ENCODE measurements around the gene TRAK2. TPM values are rescaled to one million over a fixed set of nuclear protein-coding genes. Genes with fewer than 3 reads are reported as not detected.

Gene TRAK2
- total and polyA plus RNA-seq, 2 donors (not counting 1 experiment from before 2014, with no cell fraction given): 73.2 to 81.1 TPM

GRCh38 chr2:201470821-201471731, 19.8 kb upstream of the TRAK2 start:
- DNase-seq (ENCODE audit: low read depth in 2 of 2): peak; percentile 47 to 58
- Histone ChIP-seq H3K27ac (ENCODE audit: insufficient read depth, low read length) (peak overlapping the region; percentile 24), H3K4me1 (ENCODE audit: control insufficient read depth, extremely low read depth, insufficient read depth, low read length) (peaks cover 13% of the 10 kb centered on the region)

DNA sequence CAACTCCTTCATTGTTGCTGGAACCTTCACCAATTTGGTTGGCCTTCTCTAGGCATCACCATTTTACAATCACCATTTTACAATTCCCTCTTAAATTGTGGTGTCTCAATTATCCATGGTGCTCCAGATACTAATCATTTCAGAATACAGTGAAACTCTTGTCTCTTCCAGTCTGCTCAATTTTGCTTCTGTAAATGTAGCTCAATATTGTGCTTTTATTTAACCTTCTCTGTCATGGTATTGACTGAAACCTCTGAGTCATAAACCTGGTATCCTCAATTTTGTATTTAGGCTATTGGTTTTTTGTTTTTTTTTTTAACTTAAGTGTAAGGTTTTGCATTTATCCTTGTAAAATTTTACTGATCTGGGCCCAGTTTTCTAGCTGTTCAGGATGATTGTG, 16.4 kb upstream of the TRAK2 start:
- peak in 1 of 2 donors; percentile 5 for DNase-seq (ENCODE audit: low read depth in 2 of 2)
- H3K27me3 ChIP-seq (ENCODE audit: control insufficient read depth, insufficient read depth, low read length): no peaks in the 10 kb centered on the region
- no peak overlapping the region for H2AFZ ChIP-seq (ENCODE audit: low read length)
- H3K4me2 ChIP-seq (ENCODE audit: extremely low read depth, insufficient read depth, low read length): no peak overlapping the region
- H3K9me3 ChIP-seq (ENCODE audit: control insufficient read depth, insufficient read depth, low read depth, low read length): no peaks in the 10 kb centered on the region
- no peak overlapping the region for H3K9ac ChIP-seq (ENCODE audit: insufficient read depth, low read length)
- no peak overlapping the region for H3K27ac ChIP-seq (ENCODE audit: insufficient read depth, low read length)
- H3K36me3 ChIP-seq (ENCODE audit: control insufficient read depth, insufficient read depth, low read length): no peaks in the 10 kb centered on the region
- peaks cover 23% of the 10 kb centered on the region for H3K4me1 ChIP-seq (ENCODE audit: control insufficient read depth, extremely low read depth, insufficient read depth, low read length)
- H3K4me3 ChIP-seq (replicated peaks in 1 of 4; ENCODE audit: control extremely low read depth in 1 of 4, insufficient read depth in 1 of 4, low read depth in 3 of 4, low read length in 4 of 4): no peak overlapping the region
- H3K79me2 ChIP-seq (ENCODE audit: control insufficient read depth, insufficient read depth, low read length): no peaks in the 10 kb centered on the region
- H4K20me1 ChIP-seq (ENCODE audit: control insufficient read depth, extremely low read depth, insufficient read depth, low read length): no peaks in the 10 kb centered on the region
- no peak for TF ChIP-seq CTCF (conservative IDR thresholded peaks at IDR 0.05 in 1 of 2, IDR thresholded peaks at IDR 0.05 in 1 of 2; ENCODE audit: low read depth in 1 of 2, low read length in 2 of 2)
- no peak for TF ChIP-seq EZH2 (IDR thresholded peaks at IDR 0.05; ENCODE audit: low read length, missing control alignments)

More at GRCh38 chr2:201470821-201471731, 19.8 kb upstream of the TRAK2 start:
- H3K4me3 ChIP-seq (replicated peaks in 1 of 4; ENCODE audit: control extremely low read depth in 1 of 4, insufficient read depth in 1 of 4, low read depth in 3 of 4, low read length in 4 of 4): no peak overlapping the region
- H3K9me3 ChIP-seq (ENCODE audit: control insufficient read depth, insufficient read depth, low read depth, low read length): no peaks in the 10 kb centered on the region
- peak overlapping the region; percentile 18 for H3K4me2 ChIP-seq (ENCODE audit: extremely low read depth, insufficient read depth, low read length)
- no peaks in the 10 kb centered on the region for H3K27me3 ChIP-seq (ENCODE audit: control insufficient read depth, insufficient read depth, low read length)
- H3K36me3 ChIP-seq (ENCODE audit: control insufficient read depth, insufficient read depth, low read length): no peaks in the 10 kb centered on the region
- H3K9ac ChIP-seq (ENCODE audit: insufficient read depth, low read length): no peak overlapping the region
- no peaks in the 10 kb centered on the region for H4K20me1 ChIP-seq (ENCODE audit: control insufficient read depth, extremely low read depth, insufficient read depth, low read length)
- H2AFZ ChIP-seq (ENCODE audit: low read length): no peak overlapping the region
- no peak for TF ChIP-seq EZH2 (IDR thresholded peaks at IDR 0.05; ENCODE audit: low read length, missing control alignments)
- no peak for TF ChIP-seq CTCF (conservative IDR thresholded peaks at IDR 0.05 in 1 of 2, IDR thresholded peaks at IDR 0.05 in 1 of 2; ENCODE audit: low read depth in 1 of 2, low read length in 2 of 2)
- H3K79me2 ChIP-seq (ENCODE audit: control insufficient read depth, insufficient read depth, low read length): no peaks in the 10 kb centered on the region

GRCh38 chr2:201466050-201466675, 14.9 kb upstream of the TRAK2 start:
- H4K20me1 ChIP-seq (ENCODE audit: control insufficient read depth, extremely low read depth, insufficient read depth, low read length): no peaks in the 10 kb centered on the region
- no peak for TF ChIP-seq CTCF (conservative IDR thresholded peaks at IDR 0.05 in 1 of 2, IDR thresholded peaks at IDR 0.05 in 1 of 2; ENCODE audit: low read depth in 1 of 2, low read length in 2 of 2)
- no peak for TF ChIP-seq EZH2 (IDR thresholded peaks at IDR 0.05; ENCODE audit: low read length, missing control alignments)
- H3K9me3 ChIP-seq (ENCODE audit: control insufficient read depth, insufficient read depth, low read depth, low read length): no peaks in the 10 kb centered on the region
- peak; percentile 84 to 89 for DNase-seq (ENCODE audit: low read depth in 2 of 2)
- peak overlapping the region; percentile 56 for H3K4me2 ChIP-seq (ENCODE audit: extremely low read depth, insufficient read depth, low read length)
- H3K4me1 ChIP-seq (ENCODE audit: control insufficient read depth, extremely low read depth, insufficient read depth, low read length): peaks cover 17% of the 10 kb centered on the region
- no peak overlapping the region for H2AFZ ChIP-seq (ENCODE audit: low read length)
- H3K27me3 ChIP-seq (ENCODE audit: control insufficient read depth, insufficient read depth, low read length): no peaks in the 10 kb centered on the region
- H3K9ac ChIP-seq (ENCODE audit: insufficient read depth, low read length): no peak overlapping the region
- no peaks in the 10 kb centered on the region for H3K79me2 ChIP-seq (ENCODE audit: control insufficient read depth, insufficient read depth, low read length)
- peak overlapping the region; percentile 62 for H3K27ac ChIP-seq (ENCODE audit: insufficient read depth, low read length)
- H3K36me3 ChIP-seq (ENCODE audit: control insufficient read depth, insufficient read depth, low read length): no peaks in the 10 kb centered on the region
- no peak overlapping the region for H3K4me3 ChIP-seq (replicated peaks in 1 of 4; ENCODE audit: control extremely low read depth in 1 of 4, insufficient read depth in 1 of 4, low read depth in 3 of 4, low read length in 4 of 4)

Data from fibroblast of lung (primary cell).